ENCODE data around the gene ADAM10. TPM values are rescaled to one million over a fixed set of nuclear protein-coding genes. Genes with fewer than 3 reads are reported as not detected.

ADAM10 gene
- total RNA-seq, result 100 to 1,000 TPM; 191 to 211 TPM
- polyA plus RNA-seq (2013, experiment 1 of 2), result 168 TPM
- polyA plus RNA-seq (2013, experiment 2 of 2), result 155 TPM
- long read RNA-seq, experiment 1, full-length matches to known transcripts, result 8 of 40 reads
- long read RNA-seq, experiment 1, partial matches to known transcripts, result 11 of 40 reads
- long read RNA-seq, experiment 1, other reads (novel, unspliced or antisense), result 21 of 40 reads
- long read RNA-seq, experiment 2, full-length matches to known transcripts, result 246 of 334 reads
- long read RNA-seq, experiment 2, partial matches to known transcripts, result 45 of 334 reads
- long read RNA-seq, experiment 2, other reads (novel, unspliced or antisense), result 43 of 334 reads
- long read RNA-seq, experiment 3, full-length matches to known transcripts, result 353 of 425 reads
- long read RNA-seq, experiment 3, partial matches to known transcripts, result 34 of 425 reads
- long read RNA-seq, experiment 3, other reads (novel, unspliced or antisense), result 38 of 425 reads
- long read RNA-seq, experiment 4, full-length matches to known transcripts, result 5 of 61 reads
- long read RNA-seq, experiment 4, partial matches to known transcripts, result 6 of 61 reads
- long read RNA-seq, experiment 4, other reads (novel, unspliced or antisense), result 50 of 61 reads

GRCh38 chr15:58749532-58750337, at the start of gene ADAM10:
ADAM10 (minus strand) TSS chr15:58749707; CDS start chr15:58749534, 173 bp downstream.
- Mint-ChIP-seq H3K4me3 (peak within 1 kb of the TSS; percentile 99), H3K27me3 (ENCODE audit: insufficient read depth) (no peaks in the 10 kb centered on the region)

GRCh38 chr15:58797505-58797904, 48.0 kb upstream of the ADAM10 start:
- 90 to 94% methylated on average over 2 to 3 of the region's 3 CpGs for WGBS, 2 experiments (ENCODE audit: insufficient coverage in 1 of 2, insufficient read length in 1 of 2)
- Histone ChIP-seq H3K9ac (ENCODE audit: extremely low read depth, low read length, poor library complexity, severe bottlenecking) (no peak overlapping the region), H3K9me3 (ENCODE audit: control insufficient read depth, low read length) (no peaks in the 10 kb centered on the region), H3K36me3 (ENCODE audit: control insufficient read depth, insufficient read depth, low read length) (peaks cover 12% of the 10 kb centered on the region), H3K4me1 (ENCODE audit: control insufficient read depth, insufficient read depth, low read length) (no peaks in the 10 kb centered on the region), H3K27me3 (ENCODE audit: control insufficient read depth, insufficient read depth, low read length, poor library complexity, severe bottlenecking) (no peaks in the 10 kb centered on the region), H3K4me3 (ENCODE audit: low read length) (no peak overlapping the region), H3K27ac (ENCODE audit: low read depth, low read length) (no peak overlapping the region)
- Mint-ChIP-seq H3K4me1 (peaks cover 4% of the 10 kb centered on the region), H3K9me3 (no peaks in the 10 kb centered on the region), H3K36me3 (ENCODE audit: low read depth) (peaks cover 24% of the 10 kb centered on the region), H3K4me3 (no peak overlapping the region), H3K27me3 (ENCODE audit: insufficient read depth) (no peaks in the 10 kb centered on the region), H3K27ac (no peak overlapping the region)
- TF ChIP-seq CTCF (conservative IDR thresholded peaks at IDR 0.05), result no peak
- DNase-seq, result no peak

More at GRCh38 chr15:58749532-58750337, at the start of gene ADAM10:
- Mint-ChIP-seq H3K27ac (peak within 1 kb of the TSS; percentile 99), H3K4me1 (peaks cover 24% of the 10 kb centered on the region), H3K9me3 (no peaks in the 10 kb centered on the region), H3K36me3 (ENCODE audit: low read depth) (no peaks in the 10 kb centered on the region)
- Histone ChIP-seq H3K4me3 (ENCODE audit: low read length) (peak within 1 kb of the TSS; percentile 96), H3K9ac (ENCODE audit: extremely low read depth, low read length, poor library complexity, severe bottlenecking) (peak within 1 kb of the TSS; percentile 68), H3K4me1 (ENCODE audit: control insufficient read depth, insufficient read depth, low read length) (peaks cover 4% of the 10 kb centered on the region), H3K27ac (ENCODE audit: low read depth, low read length) (peak within 1 kb of the TSS; percentile 97), H3K9me3 (ENCODE audit: control insufficient read depth, low read length) (no peaks in the 10 kb centered on the region), H3K36me3 (ENCODE audit: control insufficient read depth, insufficient read depth, low read length) (no peaks in the 10 kb centered on the region), H3K27me3 (ENCODE audit: control insufficient read depth, insufficient read depth, low read length, poor library complexity, severe bottlenecking) (no peaks in the 10 kb centered on the region)
- DNase-seq, result peak; percentile 99
- no peak for TF ChIP-seq CTCF (conservative IDR thresholded peaks at IDR 0.05)
- WGBS, 2 experiments (ENCODE audit: insufficient coverage in 1 of 2, insufficient read length in 1 of 2), result 2 to 7% methylated on average over 12 to 62 of the region's 62 CpGs

GRCh38 chr15:58795825-58796224, 46.3 kb upstream of the ADAM10 start:
- Histone ChIP-seq H3K9me3 (ENCODE audit: control insufficient read depth, low read length) (no peaks in the 10 kb centered on the region), H3K27me3 (ENCODE audit: control insufficient read depth, insufficient read depth, low read length, poor library complexity, severe bottlenecking) (no peaks in the 10 kb centered on the region), H3K9ac (ENCODE audit: extremely low read depth, low read length, poor library complexity, severe bottlenecking) (no peak overlapping the region), H3K4me1 (ENCODE audit: control insufficient read depth, insufficient read depth, low read length) (no peaks in the 10 kb centered on the region), H3K36me3 (ENCODE audit: control insufficient read depth, insufficient read depth, low read length) (peaks cover 16% of the 10 kb centered on the region), H3K4me3 (ENCODE audit: low read length) (no peak overlapping the region), H3K27ac (ENCODE audit: low read depth, low read length) (no peak overlapping the region)
- no peaks in the 10 kb centered on the region for H3K9me3 Mint-ChIP-seq
- peaks cover 27% of the 10 kb centered on the region for H3K36me3 Mint-ChIP-seq (ENCODE audit: low read depth)
- no peak overlapping the region for H3K27ac Mint-ChIP-seq
- TF ChIP-seq CTCF (conservative IDR thresholded peaks at IDR 0.05), result no peak
- WGBS, 2 experiments (ENCODE audit: insufficient coverage in 1 of 2, insufficient read length in 1 of 2), result 90 to 91% methylated on average over 2 of the region's 2 CpGs
- no peak overlapping the region for H3K4me3 Mint-ChIP-seq
- H3K27me3 Mint-ChIP-seq (ENCODE audit: insufficient read depth), result no peaks in the 10 kb centered on the region
- DNase-seq, result no peak
- H3K4me1 Mint-ChIP-seq, result peaks cover 4% of the 10 kb centered on the region
